Mesenteric fat pad (tissue), 1 donor: ENCODE data around the gene SLC27A3. TPM values are rescaled to one million over a fixed set of nuclear protein-coding genes. Genes with fewer than 3 reads are reported as not detected.

ENCODE experiments used
- total RNA-seq: library from RNA; stranded (reverse); fragmentation: NEBNext Ultra II Directional; extraction: Animal tissue kit (Norgen Biotek cat#: 25700); gene quantifications from one replicate; pipeline ENCODE4 v1.2.1, GENCODE V29; 2021
- donor health status: DM: yes; HTN: yes; CAD: no.

SLC27A3 gene
- total RNA-seq, 1 donor from 2014 or later: 87.4 TPM

Other genes with a start within 250 kb of the SLC27A3 start
- 1,184 TPM for gene S100A6, start 239.4 kb upstream of the SLC27A3 start, total RNA-seq
- not detected for gene S100A5, start 234.5 kb upstream of the SLC27A3 start, total RNA-seq
- gene S100A4, start 229.6 kb upstream of the SLC27A3 start, total RNA-seq: 512 TPM
- 2.2 TPM for gene S100A3, start 226.1 kb upstream of the SLC27A3 start, total RNA-seq
- gene S100A2, start 209.6 kb upstream of the SLC27A3 start, total RNA-seq: 0.58 TPM
- gene S100A16, start 162.3 kb upstream of the SLC27A3 start, total RNA-seq: 107 TPM
- gene S100A14, start 159.1 kb upstream of the SLC27A3 start, total RNA-seq: 0.35 TPM
- 146 TPM for gene S100A13, start 147.9 kb upstream of the SLC27A3 start, total RNA-seq
- gene S100A1, start 147.0 kb upstream of the SLC27A3 start, total RNA-seq: 12.6 TPM
- gene CHTOP, start 141.3 kb upstream of the SLC27A3 start, total RNA-seq: 55.5 TPM
- gene SNAPIN, start 116.7 kb upstream of the SLC27A3 start, total RNA-seq: 44.5 TPM
- 116 TPM for gene ILF2, start 104.4 kb upstream of the SLC27A3 start, total RNA-seq
- gene NPR1, start 96.7 kb upstream of the SLC27A3 start, total RNA-seq: 156 TPM
- gene INTS3, start 47.4 kb upstream of the SLC27A3 start, total RNA-seq: 36.7 TPM
- gene GATAD2B, start 147.6 kb downstream of the SLC27A3 start, total RNA-seq: 37.4 TPM
- 67.5 TPM for gene DENND4B, start 171.3 kb downstream of the SLC27A3 start, total RNA-seq
- 36.4 TPM for gene CRTC2, start 183.2 kb downstream of the SLC27A3 start, total RNA-seq
- 92.2 TPM for gene SLC39A1, start 188.1 kb downstream of the SLC27A3 start, total RNA-seq
- gene CREB3L4, start 192.5 kb downstream of the SLC27A3 start, total RNA-seq: 5.1 TPM
- 102 TPM for gene JTB, start 202.3 kb downstream of the SLC27A3 start, total RNA-seq
- gene RAB13, start 210.9 kb downstream of the SLC27A3 start, total RNA-seq: 144 TPM
- gene RPS27, start 215.4 kb downstream of the SLC27A3 start, total RNA-seq: 1,095 TPM